ENCODE measurements around the gene MSH3.
"Not testable (repeated sequence)": the region's sequence is repeated elsewhere in the genome, so short reads cannot be mapped to it uniquely, and the experiment has no call there.

Gene MSH3

GRCh38 chr5:80759866-80760577 is 105.6 kb downstream of the MSH3 start:
- DNase-seq, result no peak

DNA sequence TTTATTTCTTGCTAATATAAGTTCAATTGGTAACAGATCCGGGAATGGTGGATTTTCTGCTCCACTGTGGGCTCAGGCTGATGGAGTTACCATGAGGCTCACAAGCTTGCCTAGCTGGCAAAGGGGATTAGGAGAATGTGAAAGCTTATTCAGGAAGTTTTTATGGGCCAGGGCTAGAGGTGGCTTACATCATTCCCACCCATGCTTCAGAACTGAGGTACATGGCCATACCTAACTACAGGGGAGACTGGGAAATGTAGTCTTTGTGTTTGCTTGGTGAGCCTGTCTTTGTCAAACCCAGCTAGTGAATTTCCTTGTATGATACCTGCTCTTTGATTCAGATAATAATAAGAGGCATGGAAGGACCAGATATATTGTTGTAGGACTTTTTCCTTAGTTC is 106.2 kb downstream of the MSH3 start:
- DNase-seq, result no peak

- no peak for DNase-seq
Observed at GRCh38 chr5:80761176-80761575, 106.7 kb downstream of the MSH3 start.

- DNase-seq, result no peak
Observed at GRCh38 chr5:80761966-80762365, 107.5 kb downstream of the MSH3 start.

DNA sequence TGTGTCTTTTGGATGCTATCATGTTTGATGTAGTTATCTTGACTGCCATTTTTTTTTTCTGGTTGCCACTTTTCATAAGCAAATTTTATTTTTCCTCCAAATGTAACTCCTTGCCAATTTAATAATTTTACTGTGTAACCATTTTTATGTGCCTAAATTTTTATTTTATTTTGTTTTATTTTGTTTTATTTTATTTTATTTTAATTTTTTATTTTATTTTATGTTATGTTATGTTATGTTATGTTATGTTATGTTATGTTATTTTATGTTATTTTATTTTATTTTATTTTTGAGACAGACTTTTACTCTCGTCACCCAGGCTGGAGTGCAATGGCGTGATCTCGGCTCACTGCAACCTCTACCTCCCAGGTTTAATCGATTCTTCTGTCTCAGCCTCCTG is 108.1 kb downstream of the MSH3 start:
- no peak for DNase-seq

DNA sequence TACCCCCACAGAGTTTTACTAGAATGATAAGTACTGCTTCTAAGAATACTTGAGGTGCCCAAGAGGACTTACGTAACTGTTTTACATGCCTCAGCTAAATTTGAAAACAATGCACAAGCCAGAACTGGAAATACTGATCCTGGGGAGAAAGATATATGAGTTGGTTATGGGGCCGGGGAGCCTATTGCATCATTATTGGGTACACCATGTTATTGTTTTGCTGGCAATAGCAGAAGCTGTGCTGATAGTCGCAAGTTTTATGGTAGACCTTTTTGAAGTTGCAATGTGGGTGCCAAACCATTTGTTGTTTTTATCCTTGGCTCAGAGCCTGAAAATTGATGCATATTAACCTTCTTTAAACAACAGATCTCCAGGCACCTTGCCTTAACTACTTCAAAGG is 108.8 kb downstream of the MSH3 start:
- DNase-seq, result no peak

DNA sequence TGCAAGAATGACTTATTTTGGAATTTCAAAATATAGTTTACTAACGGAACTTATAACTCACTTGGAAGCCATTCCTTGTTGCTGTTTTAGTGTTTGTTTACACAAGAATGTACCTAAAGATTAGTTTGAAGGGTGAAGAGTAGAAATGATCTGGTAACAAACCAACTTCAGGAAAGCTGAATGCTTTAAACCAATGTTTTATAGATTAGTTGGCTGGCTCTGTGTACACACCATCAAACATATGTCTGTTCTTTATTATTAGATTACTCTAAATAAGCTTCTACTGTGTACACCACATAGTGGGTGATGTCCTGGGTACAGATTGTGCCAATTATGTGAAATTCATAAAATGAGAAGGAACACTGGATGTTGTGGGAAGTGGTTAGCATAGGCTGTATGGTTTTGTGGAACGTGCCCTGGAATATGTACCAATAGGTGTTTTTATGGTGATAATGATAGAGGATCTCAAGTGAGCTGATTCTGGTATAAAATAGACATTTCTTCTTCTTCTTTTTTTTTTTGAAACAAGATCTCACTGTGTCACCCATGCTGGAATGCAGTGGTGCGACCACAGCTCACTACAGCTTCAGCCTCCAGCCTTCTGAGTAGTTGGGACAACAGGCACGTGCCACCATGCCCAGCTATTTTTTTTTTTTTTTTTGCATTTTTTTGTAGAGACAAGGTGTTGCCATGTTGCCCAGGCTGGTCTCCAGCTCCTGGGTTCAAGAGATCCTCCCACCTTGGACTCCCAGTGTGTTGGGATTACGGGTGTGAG is 109.6 kb downstream of the MSH3 start:
- no peak for DNase-seq

- no peak for DNase-seq
Observed at GRCh38 chr5:80764786-80765185, 110.3 kb downstream of the MSH3 start.

GRCh38 chr5:80777347-80778287 is 123.2 kb downstream of the MSH3 start:
- DNase-seq, result no peak

DNA sequence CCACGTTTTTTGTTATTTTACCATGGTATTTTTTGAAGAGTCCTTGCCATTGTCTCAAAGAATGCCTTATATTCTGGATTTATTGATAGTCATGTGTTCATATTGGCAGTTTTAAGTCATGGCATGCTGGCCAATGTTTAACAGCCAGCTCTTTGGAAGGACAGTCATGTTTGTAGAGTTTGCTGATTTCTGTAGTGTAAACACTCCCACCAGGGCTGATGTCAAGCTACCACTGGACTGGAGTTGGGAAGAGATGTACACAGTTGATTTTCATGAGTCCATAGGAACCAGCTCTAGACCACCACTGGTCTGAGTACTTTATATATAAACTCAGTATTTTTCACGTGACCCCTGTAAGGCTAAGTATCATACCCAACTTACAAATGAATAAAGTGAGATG is 125.6 kb downstream of the MSH3 start:
- DNase-seq, result no peak

- DNase-seq, result no peak
Observed at GRCh38 chr5:80780761-80781285, 126.4 kb downstream of the MSH3 start.

DNA sequence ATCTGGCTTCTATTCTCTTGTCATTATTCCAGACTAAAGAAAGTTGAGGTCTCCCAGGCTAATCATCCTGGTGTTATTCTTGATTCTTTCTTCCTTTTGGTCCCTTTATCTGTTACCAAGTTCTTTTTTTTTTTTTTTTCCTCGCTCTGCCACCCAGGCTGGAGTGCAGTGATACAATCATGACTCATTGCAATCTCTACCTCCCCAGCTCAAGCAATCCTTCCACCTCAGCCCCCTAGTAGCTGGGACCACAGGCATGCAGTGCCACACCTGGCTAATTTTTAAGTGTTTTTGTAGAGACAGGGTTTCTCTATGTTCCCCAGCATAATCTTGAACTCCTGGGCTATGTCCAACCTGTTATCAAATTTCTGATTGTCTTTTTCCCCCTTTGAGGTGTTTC is 126.9 kb downstream of the MSH3 start:
- DNase-seq, result no peak

GRCh38 chr5:80782626-80783025 is 128.2 kb downstream of the MSH3 start:
- no peak for DNase-seq

DNA sequence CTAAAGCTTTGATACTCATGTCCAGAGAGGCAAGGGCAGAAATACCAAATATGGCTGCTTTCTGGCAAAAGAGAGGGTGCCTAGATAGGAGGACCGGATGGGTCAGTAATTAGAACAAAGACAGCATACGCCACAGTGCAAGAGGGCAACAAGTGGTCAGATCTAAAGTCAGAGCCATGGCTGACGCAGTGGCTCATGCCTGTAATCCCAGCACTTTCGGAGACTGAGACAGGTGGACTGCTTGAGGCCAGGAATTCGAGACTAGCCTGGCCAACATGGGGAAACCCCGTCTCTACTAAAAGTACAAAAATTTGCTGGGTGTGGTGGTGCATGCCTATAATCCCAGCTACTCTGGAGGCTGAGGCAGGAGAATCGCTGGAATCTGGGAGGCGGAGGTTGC is 129.3 kb downstream of the MSH3 start:
- not testable (repeated sequence) for DNase-seq

GRCh38 chr5:80784451-80784850 is 130.0 kb downstream of the MSH3 start:
- no peak for DNase-seq

- not testable (repeated sequence) for DNase-seq
Observed at GRCh38 chr5:80789319-80790016, 135.0 kb downstream of the MSH3 start.

- DNase-seq, result no peak
Observed at GRCh38 chr5:80790698-80791097, 136.2 kb downstream of the MSH3 start.

DNA sequence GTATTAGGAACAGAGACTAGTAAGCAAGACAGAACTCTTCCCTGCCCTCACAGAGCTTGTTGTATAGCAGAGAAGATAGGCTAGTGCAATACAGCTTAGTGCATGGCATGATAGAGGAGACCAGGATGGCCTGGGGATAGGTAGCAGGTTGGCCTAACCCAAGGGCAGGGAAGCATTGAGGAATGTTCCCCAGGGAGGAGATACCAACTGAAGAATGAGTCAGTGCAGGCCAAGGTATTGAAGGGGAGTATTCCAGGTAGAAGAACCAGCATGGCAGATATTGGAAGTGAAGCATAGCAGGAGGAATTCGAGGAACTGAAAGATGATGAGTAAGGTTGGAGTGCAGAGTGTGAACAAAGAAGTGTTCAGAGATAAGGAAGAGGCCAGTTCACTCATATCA is 138.9 kb downstream of the MSH3 start:
- no peak for DNase-seq

GRCh38 chr5:80796846-80797245 is 142.4 kb downstream of the MSH3 start:
- no peak for DNase-seq

DNA sequence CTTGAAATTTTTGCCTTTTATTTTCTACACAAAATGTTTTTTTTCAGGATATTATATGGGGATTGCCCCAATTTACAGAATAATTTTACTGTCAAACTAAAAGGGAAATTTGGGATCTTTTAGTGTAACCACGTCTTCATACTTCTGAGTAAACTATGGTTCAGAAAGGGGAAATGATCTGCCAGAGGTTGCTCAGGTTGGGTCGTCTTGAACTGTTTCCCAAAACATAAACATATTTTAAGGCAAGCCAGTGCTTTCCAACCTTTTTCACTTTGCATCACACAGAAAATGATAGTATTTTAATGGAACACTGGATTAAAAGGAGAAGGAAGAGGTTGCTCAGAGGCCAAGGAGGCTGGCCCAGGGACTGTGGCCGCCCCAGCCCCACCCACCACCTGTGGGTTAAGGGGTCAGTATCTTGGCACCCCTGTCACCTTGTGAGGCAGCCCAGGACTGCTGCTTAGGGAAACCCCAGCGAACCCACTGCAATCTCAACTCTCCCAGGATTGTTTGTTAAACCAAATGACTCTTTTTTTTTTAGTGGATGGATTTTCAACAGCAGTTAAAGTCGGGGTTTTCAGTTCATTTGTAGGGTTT is 143.1 kb downstream of the MSH3 start:
- no peak for DNase-seq

DNA sequence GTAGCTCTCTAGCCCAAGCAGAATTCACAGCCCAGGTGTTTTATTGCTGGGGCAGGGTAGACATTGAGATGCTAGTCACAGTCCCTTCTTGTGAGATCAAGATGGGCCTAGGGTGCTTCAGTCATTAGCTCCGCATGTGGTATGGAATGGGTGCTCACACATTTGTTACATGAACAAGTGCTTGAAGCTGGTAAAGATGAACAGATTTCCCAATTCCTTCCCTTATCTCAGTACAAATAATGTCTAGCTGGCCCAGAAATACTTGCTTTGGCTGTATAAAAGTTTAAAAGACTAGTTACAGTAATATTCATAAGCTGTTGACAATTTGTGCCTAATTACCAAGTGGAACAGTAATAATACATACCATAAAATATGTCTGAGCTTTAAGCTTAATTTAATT is 143.7 kb downstream of the MSH3 start:
- DNase-seq, result no peak

DNA sequence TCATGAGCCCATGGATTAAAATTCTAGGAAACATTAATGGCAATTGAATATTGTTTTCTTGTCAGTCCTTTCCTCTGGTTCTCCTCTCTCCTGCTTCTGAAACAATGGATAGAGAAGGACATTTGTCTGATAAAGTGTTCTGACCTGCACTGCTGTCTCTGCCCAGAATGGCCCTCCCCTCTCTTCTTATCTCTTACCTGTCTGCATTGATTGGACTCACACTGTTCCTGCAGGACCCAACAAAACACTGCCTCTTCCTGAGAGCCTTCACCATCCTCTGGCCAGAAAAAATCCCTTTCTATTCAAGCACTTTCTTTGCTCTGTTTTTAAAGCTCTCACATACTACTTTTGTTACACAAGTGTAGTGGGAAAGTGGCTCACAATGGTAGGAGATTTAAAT is 144.2 kb downstream of the MSH3 start:
- DNase-seq, result no peak

Measured in NCI-H1930 (cell line).